HG03571 (cell line): ENCODE results near the gene ACP6.
"Not testable (repeated sequence)": the region's sequence is repeated elsewhere in the genome, so short reads cannot be mapped to it uniquely, and the experiment has no call there.

Source experiments
- ATAC-seq: cut with Tn5 transposase; IDR thresholded peaks from one replicate; pipeline ENCODE4 v1.9.1; 2021; ENCODE audit not compliant: unreplicated experiment

Gene ACP6

DNA sequence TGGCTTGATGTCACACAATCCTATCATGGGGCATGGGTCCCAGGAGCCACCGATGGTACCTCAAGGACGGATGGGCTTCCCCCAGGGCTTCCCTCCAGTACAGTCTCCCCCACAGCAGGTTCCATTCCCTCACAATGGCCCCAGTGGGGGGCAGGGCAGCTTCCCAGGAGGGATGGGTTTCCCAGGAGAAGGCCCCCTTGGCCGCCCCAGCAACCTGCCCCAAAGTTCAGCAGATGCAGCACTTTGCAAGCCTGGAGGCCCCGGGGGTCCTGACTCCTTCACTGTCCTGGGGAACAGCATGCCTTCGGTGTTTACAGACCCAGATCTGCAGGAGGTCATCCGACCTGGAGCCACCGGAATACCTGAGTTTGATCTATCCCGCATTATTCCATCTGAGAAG, 46.3 kb downstream of the ACP6 start:
- no peak for ATAC-seq

DNA sequence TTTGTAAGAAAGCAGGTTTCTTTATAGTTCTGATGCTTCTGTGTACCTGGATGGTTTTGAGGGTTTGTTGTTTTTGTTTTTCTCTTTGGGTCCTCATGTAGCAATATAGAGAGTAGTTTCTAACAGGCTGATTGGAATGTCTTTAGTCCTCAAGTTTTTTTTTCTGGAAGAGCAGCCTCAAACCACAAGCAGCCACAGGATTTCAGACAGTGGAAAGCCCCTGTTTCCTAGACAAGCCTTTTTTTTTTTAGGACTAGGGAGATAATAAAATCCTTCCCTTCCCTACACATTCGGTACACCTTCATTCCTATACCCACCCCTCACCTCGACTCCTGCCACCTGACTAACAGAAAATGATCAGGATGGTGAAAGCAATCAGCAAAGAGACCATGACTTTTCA, 47.6 kb downstream of the ACP6 start:
- no peak for ATAC-seq

DNA sequence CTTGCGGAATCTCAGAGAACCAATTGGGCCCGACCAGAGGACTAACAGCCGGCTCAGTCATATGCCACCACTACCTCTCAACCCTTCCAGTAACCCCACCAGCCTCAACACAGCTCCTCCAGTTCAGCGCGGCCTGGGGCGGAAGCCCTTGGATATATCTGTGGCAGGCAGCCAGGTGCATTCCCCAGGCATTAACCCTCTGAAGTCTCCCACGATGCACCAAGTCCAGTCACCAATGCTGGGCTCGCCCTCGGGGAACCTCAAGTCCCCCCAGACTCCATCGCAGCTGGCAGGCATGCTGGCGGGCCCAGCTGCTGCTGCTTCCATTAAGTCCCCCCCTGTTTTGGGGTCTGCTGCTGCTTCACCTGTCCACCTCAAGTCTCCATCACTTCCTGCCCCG, 49.8 kb downstream of the ACP6 start:
- no peak for ATAC-seq

DNA sequence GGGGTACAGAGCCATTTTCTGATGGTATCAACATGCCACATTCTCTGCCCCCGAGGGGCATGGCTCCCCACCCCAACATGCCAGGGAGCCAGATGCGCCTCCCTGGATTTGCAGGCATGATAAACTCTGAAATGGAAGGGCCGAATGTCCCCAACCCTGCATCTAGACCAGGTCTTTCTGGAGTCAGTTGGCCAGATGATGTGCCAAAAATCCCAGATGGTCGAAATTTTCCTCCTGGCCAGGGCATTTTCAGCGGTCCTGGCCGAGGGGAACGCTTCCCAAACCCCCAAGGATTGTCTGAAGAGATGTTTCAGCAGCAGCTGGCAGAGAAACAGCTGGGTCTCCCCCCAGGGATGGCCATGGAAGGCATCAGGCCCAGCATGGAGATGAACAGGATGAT, 50.6 kb downstream of the ACP6 start:
- ATAC-seq: no peak

DNA sequence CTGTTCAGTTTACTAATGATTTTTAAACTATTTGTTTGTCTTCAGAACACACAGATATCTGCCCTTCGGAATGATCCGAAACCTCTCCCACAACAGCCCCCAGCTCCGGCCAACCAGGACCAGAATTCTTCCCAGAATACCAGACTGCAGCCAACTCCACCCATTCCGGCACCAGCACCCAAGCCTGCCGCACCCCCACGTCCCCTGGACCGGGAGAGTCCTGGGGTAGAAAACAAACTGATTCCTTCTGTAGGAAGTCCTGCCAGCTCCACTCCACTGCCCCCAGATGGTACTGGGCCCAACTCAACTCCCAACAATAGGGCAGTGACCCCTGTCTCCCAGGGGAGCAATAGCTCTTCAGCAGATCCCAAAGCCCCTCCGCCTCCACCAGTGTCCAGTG, 51.6 kb downstream of the ACP6 start:
- no peak for ATAC-seq

DNA sequence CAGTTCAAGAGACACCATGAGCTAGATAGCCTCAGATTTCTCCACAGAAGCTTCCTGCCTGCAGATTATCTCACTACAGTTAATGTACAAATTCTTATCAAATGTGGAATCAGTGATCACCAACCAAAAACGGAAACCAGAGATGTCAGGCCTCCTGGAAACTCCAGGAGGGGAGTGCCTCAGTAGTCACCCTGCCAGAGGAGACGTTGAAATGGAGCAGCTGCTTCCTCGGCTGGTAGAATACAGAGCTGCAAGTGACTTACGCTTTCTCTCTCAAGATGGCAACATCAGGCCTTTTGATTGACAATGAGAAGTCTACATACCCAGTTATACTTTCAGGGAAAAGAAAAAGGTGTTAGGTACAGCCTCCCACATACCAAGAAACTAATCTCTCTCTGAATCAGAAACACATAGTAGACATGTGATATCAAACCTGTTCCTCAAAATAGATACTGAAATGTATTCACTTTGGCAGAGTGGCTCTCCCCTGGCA, 52.2 kb downstream of the ACP6 start:
- ATAC-seq: no peak

DNA sequence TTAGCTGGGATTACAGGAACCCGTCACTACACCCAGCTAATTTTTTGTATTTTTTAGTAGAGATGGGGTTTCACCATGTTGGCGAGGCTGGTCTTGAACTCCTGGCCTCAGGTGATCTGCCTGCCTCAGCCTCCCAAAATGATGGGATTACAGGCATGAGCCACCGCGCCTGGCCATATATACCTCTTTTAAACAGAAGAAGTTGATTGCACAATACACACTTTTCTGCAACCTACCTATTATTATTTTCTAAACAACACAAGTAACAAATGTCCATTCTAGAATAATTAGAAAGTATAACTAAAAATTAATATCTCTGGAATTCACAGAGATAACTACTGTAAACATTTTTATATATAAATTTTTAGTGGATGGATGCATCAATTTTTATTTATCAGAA, 55.4 kb downstream of the ACP6 start:
- ATAC-seq: not testable (repeated sequence)

DNA sequence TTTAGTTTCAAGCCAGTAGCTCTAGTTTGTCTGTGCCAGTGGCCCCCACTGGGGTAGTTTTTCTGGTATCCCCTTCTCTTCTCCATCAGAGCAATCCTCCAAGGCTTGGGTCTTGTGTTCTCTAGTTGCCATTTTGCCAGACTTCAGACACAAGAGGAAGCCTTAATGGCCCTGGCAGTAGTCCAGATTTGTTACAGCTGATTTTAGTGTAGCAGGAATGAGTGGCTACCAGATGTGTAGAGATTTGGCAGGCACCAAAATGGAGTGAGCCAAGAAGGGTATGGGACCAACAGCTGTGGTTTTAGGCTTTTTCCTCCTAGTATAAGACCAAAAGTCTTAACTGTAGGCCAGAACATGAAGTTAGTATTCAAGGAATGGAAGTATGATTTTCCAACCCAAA, 56.8 kb downstream of the ACP6 start:
- no peak for ATAC-seq

DNA sequence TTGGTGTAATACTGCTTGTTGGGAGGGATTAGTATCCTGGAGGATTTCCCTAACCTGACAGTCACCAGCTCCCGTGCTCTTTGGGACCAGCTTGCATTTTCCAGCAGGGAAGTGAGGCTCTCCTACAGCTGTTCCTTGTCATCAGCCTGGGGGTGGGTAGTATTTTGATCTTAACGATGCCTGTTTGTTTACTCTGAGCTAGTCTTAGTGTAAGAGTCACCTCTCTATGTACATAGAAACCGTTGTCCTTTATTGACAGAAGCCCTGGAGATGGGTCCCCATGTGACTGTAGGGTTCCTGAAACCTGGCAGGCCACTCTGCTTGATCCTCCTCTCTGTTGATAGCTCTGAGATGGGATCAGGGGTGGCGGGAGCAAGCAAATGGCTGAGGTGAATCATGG, 58.0 kb downstream of the ACP6 start:
- no peak for ATAC-seq

DNA sequence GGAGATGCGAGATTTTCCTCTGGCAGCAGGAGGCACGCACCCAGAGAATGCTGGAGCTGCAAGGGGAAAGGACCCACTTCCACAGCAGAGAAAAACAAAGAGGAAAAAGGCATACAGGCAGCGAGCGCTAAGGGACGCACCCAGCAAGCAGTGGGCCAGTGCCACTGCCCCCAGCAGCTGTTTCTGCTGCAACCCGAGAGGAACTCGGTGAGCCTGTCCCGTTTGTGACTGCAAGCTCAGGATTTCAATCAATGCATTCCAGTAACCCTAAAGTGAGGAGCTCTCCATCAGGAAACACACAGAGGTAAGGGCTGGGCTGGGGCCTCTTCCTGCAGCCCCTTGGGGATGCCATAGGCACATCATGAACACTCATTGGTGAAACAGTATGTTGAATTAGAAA, 58.7 kb downstream of the ACP6 start:
- no peak for ATAC-seq

DNA sequence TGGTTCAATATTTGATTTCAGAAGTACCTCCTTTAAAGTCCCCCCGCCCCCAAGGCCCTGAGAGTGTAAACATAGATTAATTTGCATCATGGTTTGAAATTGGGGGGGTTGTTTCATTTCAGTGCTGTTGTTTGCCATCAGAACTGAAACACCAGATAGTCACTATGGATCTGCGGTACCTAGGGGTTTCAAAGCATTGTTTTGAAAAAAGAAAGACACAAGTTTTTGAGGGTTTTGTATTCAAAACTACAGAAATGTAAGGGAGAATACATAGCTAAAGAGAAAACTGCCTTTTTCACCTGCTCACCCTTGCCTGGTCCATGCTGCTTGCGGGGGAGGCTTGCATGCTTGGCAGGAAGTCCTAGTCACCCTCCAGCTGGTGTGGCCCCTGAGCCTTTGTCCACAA, 59.3 kb downstream of the ACP6 start:
- no peak for ATAC-seq

DNA sequence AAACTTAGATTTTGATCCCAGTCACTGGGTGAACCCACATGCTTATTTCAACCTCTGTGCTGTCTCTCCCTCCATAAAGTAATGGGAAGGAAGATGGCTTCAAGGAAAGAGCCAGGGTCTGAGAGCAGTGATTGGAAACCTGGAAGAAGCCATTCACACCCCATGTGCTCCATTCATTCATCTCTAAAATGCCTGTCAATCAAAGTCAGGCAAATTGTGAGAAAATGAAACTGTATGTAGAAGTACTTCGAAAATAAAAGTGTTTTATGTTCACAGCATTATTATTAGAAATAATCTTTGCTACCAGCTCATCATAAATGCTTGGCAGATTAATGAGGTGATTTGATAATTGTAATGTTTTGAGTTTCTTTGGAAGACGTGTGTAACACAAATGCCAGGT, 61.0 kb downstream of the ACP6 start:
- ATAC-seq: no peak

DNA sequence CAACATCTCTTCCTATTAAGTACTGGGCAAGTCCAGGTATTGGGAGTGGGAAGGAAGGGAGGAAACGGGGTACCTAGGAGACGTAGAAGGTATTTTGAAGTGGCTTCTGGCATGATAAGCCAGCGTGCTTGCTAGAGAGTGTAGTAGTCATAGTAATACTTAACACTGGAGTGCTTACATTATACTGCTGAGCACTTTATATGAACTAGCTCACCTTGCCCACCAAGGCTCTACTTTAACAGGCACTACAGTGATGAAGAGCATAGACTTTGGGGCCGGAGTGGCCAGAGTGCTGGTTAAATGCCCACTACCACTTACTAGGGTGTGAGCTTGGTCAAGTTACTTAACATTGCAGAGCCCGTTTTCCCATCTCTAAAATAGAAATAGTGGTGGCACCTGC, 61.7 kb downstream of the ACP6 start:
- no peak for ATAC-seq

DNA sequence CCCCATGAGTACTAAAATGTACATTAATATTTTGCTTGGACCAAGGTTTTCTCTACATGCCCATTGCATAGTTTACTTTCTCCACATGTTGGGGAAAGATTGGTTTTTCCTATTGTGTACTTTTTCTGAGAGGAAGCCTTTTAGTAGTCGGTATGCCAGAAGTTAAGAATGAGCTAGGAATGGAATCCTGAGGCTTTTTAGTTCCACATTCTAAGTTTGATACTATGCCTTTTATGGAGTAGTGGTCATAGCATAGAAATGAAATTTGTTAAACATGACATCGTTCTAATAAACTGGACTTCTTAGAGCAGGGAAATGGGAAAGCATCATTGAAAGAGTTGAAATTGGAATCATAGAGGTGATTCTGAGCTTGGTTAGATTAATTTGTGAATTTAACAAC, 64.7 kb downstream of the ACP6 start:
- no peak for ATAC-seq

DNA sequence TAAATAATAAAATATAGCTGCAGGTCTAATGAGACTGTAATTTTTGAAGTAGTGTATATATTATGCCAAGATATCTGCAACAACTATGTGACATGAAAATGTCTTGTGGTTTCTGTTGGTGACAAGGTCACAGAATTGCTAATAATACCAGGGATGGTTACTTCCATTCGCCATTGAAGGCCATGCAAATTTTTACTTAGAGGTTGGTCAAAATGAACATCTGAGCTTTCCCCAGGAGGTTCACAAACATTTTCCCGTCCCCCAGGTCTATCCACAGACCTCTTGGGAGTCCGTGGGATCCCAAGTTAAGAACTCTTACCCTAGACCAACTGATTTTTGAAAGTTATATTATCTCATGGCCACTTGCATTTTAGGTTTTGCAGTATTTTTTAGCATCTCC, 66.3 kb downstream of the ACP6 start:
- ATAC-seq: no peak

DNA sequence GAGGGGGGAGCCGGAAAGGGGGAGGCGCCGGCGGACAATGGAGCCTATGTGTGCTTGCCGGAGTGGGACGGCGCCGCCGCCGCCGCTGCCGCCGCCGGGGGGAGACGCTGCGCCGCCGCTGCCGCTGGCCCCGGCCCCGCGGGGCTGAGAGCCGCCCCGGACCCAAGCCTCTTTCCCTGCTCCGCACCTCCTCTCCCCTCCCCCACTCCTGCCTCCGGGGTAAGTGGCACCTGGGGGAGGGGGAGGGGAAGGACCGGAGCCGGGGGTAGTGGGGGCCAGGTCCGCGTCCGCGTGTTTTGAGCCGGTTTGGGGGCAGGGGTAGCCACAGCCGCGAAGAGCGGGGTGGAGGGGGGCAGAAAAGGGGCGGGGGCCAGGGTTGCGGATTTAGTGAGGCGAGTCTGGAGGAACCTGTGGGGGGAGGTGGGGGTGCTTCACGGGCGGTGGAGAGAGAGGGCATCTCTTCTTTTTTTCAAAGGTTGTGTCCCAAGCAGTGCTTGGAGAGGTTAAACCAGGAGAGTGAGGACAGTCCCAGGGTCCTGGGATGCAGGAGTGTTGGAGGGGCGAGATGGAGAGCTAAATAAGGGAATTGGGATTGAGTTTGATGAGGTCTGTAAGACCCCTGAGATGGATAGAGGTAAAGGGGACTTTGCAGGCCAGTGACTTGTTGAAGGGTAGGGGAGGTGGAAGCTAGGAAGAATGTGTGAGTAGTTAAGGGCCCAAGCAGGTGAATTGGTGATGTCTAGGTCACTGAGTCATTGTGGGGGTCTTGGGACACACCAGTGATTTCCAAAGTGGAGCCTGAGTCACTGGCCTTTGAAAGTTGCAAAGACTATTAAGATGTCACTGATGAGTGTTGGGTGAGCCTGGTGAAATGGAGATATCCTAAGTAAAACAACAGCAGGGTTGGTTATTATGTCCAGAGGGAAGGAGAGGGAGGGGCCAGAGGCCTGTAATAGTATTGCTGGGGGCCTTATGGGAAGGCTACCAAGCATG, 69.9 kb downstream of the ACP6 start:
- ATAC-seq: no peak

DNA sequence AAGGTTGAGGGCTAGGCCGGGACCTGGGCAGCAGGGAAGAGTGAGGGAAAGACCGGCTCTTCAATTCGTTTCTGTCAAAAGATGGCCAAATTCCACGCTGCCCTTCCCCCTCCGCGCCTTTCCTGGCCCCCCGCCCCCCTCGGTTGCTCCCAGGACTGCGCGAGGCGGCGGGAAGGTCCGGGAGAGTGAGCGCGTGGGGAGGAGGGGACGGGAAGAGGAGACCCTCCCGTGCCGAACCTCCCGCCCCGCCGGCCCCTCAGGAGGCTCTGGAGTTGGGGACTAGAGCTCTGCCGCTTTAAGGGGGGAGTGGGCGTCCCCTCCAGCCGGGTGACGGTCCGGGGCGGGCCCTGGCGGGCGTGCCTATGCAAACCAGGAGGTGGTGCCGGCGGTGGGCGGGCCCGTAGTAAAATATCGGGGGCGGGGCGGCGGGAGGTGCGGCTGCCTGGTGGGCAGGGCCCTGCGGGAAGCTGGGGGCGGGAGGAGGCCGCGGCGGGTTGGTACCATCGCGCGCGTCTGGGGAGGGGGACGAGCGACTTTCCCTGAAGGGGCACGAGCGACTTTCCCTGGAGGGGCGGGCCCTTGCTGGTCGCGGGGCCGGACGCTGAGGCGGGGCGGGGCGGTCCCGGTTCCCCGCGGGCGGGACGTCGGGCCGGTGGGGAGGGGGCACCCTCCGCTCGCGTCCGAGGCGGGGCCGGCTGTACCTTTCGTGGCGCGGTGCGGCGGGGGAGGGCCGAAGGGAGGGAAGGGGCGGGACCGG, 70.8 kb downstream of the ACP6 start:
- peak; percentile 85 for ATAC-seq

DNA sequence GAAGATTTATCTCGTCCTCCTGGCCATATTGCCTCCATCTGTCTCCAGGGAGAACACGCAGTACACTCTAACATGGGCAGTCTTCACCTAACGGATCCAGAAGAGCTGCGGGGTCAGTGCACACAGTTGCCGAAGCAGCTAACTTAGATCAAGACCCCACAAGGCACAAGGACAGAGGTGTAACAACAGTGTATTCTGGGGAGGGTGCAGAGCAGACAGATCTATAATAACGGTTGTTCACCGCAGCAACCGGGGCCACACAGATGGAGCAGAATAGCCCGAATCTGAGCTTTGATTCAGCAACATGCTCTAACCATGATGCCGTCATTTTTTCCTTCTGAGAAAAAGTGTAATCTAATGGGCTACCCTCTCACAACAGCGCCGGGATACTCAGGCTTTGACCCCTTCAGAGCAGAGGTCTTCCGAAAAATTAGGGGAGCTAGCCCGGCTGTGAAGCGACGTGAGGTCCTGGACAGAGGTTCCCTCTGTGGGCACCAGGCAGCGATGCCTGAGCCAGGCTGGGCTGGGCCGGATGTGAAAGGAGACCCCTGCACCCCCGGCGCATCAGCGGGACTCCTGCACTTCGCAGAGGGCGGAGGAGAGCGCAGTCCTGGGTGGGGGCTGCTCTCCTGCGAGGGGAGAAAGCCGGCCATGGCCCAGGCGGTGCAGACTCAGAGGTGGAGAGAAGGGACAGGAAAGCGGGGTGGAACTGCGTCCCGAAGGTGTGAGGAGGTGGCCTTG, 71.5 kb downstream of the ACP6 start:
- peak; percentile 16 for ATAC-seq

DNA sequence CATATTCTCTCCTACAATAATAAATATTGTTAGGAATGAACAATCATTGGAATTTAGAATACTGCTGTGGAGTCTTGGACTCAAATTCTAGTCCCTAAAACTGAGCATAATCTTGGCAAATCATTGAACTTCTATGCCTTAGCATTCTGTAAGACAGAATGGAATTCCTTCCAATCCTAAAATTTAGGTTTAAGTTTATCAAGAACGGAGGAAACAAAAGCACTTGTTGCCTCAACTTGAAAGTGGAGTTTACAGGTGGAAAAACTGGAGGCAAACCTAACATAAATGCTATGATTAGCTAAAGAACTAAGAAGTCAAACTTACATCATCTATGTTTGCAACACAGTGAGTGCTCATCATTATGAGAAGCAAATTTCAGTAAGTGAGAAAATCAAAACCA, 73.3 kb downstream of the ACP6 start:
- no peak for ATAC-seq
